ENCODE results near the gene PSMB11.

Gene PSMB11

DNA sequence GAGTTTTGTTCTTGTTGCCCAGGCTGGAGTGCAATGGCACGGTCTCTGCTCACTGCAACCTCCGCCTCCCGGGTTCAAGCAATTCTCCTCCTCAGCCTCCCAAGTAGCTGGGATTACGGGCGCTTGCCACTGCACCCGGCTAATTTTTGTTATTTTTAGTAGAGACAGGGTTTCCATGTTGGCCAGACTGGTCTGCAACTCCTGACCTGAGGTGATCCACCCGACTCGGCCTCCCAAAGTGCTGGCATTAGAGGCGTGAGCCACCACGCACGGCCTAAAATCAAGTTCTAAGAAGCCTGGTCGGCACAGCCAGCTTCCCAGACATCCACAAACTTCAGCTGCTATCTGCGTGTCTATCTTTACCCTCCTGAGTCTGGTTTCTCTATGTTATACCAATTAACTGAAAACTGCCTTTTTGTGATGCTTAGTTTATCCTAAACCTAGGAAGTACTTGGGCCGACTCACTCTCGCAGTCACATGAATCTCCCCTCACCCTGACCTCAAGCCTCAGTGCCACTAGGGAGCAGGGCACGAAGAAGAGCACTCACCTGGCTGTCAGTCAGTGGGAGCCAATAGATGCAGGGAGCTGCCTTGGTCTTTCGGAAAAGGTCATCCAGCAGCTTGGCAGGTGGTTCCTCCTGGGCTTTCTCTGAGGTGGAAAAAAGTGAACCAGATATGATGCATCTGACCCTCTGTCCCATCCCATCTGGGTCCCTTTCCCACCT lies 18.7 kb downstream of the PSMB11 start:
- no peak for DNase-seq

DNA sequence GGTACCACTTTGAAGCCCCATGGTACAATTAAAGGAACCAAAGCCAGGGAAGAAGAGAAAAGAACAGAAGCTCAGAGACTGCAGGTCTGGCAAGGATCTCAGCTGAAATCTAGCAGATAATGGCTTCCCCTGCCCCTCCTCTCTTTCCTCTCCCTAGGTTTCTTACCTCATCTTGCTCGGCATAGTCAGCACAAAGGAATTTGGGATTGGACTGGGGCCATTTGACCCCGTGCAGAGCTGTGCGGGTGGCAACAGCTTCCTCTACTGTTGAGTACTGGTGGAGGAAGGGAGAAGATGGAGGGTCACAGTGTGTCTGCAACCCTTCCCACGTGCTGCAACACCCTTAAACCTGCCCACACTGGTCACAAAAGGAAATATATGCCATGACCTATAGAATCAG lies 20.0 kb downstream of the PSMB11 start:
- DNase-seq, result no peak

GRCh38 chr14:23063601-23064000 lies 21.6 kb downstream of the PSMB11 start:
- DNase-seq, result no peak

GRCh38 chr14:23066368-23066767 lies 24.4 kb downstream of the PSMB11 start:
- no peak for DNase-seq

DNA sequence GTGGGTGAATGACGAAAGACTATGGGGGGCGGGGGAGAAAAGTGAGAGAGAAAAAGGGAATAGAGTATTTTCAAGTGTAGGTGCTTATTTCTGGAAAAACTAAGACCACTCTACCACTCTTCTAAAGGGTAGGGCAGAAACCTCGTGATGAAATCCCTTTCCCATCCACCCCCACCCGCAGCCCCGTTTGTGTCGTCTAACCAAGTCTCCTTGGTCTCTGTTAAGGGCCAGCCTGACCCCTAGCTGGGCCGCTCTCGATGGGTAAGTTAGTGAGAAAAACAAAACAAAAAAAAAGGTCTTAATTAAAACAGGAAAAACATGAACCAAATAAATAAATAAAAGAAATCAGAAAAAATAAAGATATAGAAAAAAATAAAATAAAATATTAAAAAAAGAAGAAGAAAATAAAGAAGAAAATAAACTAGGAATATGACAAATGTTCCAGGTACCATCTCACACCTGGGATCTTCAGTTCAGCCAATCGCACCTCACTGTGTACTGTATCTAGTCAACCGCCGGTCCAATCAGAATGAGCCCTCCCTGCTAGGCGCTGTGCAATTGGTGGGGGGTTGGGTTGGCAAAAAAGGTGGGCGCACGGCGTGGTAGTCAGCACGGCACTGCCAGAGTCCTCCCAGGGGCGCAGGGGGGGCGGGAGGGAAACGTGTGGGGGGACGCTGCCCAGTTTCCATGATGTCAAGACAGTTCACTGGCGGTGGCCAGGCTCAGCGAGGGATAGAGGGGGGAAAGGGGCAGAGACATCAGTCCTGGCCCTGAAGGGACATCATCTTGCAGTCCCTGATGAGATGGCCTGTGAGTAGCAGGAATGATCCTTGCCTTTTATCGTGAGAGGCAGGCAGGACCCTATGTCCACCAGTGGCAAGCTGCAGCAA lies 25.1 kb downstream of the PSMB11 start:
- no peak for DNase-seq

- DNase-seq, result peak; percentile 56
Observed at GRCh38 chr14:23067847-23068788, 26.1 kb downstream of the PSMB11 start.

DNA sequence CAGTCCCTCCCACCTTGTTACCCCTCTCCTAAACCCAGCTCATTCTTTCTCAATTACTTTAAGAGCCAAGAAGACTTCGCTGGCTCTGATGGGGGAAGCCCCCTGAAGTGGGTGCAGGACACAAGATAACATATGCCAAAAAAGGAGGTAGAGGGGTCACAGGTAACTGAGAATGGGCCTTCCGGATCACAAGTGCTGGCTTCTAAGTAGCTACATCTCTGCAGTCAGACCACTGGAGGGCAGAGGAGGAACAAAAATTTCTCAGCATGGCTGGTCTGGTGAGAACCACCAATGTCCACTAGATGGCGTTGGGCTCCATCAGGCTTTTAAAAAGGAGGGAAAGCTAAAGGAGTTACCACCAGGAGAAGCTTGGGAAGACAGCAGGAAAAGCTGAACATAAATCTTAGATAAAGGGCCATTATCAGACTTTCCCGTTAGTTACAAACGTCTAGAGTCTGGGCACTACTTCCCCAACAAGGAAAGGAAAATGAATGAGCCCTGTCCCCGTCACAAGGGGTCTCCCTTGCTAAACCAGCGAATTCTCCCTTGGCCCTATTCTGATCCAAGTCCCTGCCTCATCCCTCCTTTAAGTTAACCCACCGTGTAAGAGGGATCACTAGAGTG lies 26.9 kb downstream of the PSMB11 start:
- peak; percentile 82 for DNase-seq

DNA sequence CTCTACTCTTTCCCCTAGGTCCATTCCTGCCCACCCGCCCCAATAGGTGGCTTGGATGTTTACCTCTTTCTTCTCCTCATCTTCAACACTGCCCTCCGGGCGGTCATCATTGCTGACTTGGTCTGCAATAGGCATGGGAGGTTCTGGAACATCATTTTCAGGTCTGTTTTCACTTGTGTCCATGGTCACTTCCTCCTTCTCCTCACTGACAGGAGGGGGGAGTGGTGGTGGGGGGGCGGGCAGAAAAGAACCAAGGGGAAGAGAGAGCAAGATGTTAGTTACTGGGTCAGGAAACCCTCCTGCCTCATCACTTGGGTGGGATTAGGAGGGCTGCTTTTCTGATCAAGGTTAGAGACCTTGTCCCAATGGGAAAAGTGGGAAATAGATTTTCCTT lies 27.4 kb downstream of the PSMB11 start:
- DNase-seq, result no peak

- DNase-seq, result peak; percentile 57
Observed at GRCh38 chr14:23070262-23071129, 28.5 kb downstream of the PSMB11 start.

DNA sequence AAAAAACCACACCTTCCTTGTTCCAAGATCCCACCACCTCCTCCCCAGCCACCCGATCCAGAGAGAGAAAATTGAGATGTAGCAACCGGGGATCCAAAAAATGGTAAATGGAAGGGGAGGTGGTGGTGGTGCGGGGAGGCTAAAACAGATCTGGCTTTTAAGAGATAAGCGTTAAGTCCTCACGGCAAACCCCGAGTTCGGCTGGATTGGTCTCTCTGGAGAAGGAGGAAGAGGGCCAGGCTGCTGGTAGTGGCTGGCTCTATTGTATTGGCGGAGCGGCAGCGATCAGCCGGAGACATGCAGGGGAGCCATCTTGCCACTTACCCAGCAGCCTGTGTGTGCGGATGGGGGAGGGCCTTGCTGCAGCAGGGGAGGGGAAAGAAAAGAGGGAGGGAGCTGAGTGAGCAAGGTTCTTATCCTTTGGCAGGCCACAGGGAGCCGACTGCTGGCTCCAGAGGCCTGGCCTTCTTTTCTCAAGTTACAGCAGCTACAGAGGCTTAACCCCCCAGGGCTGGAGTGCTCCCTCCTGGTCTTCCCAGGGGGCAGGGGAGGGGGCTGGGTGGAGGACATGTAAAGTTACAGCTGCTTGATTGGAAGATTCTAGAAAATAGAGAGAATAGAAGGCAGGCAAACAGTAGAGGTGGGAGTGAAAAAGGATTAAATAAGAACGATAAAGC lies 29.4 kb downstream of the PSMB11 start:
- DNase-seq, result peak; percentile 88

- peak; percentile 49 for DNase-seq
Observed at GRCh38 chr14:23071921-23072539, 30.0 kb downstream of the PSMB11 start.

DNA sequence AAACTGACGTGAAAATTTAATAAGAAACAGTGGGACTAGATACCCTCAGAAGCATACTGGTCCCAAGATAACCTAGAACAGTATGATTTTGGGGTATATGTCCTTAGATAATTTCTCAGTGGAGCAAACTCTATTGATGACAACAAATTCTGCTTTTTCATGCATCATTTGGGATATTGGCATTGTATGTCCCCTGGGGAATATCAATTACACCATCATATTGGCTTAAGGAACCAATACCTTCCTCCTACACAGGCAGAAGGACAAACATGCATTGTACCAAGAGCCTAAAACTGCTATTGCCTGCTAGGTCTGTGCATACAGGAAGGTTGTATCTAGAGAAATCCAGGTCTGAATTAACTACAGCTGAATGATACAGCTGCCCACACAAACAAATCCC lies 32.9 kb downstream of the PSMB11 start:
- no peak for DNase-seq

GRCh38 chr14:23076785-23077408 lies 34.9 kb downstream of the PSMB11 start:
- peak; percentile 47 for DNase-seq

DNA sequence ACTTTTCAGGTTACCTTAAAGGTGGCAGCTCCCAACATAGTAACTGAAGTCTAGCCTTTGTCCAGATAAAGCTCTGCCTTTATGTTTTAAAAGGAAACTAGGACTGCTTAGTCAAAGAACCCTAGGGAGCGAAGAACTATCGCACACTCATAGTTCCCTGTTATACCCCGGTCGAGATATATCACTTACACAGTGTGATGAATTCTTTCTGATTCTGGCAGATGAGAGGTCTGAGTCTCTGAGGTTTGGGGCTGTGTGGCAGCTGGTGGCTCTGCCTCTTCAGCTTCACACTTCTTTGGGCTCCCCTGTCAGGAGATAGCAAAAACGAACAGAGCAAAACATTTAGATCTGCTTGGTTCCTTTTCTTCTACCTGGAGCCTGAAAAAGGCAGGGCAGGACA lies 36.0 kb downstream of the PSMB11 start:
- peak; percentile 5 for DNase-seq

GRCh38 chr14:23078692-23079116 lies 36.7 kb downstream of the PSMB11 start:
- DNase-seq, result peak; percentile 42

DNA sequence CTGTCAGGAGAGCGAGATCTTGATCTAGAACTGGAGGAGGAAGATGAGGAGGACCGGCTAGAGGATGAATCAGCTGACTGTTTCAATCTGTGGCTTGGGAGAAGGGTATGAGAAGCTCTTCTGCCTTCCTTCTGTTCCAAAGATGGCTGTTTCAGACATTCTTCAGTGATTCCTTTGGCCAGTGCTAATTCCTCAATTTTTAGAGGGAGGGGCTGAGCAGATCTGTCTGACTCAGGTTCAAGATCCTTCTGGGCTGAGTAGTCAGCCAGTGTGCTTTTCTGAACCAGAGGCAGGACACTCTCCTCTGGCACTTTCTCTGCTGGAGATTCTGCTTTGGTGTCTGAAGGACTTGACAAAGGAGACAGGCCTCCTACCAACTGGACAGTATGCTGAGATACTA lies 37.7 kb downstream of the PSMB11 start:
- no peak for DNase-seq

- no peak for DNase-seq
Observed at GRCh38 chr14:23080474-23080873, 38.5 kb downstream of the PSMB11 start.

GRCh38 chr14:23085458-23085857 lies 43.4 kb downstream of the PSMB11 start:
- DNase-seq, result no peak

DNA sequence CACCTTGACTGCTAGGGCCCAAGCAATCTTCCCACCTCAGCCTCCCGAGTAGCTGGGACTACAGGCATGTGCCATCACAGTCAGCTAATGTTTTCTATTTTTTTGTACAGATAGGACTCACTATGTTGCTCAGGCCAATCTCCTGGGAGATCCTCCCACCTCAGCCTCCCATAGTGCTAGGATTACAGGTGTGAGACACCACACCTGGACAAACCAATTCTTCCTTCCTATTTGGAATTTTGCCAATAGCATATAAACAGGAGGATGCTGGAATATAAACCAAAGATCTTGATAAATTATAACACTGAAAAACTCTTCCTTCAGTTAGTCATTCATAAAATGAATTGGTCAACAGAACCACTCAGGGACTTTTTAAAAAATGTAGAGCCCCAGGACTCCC lies 44.6 kb downstream of the PSMB11 start:
- peak; percentile 42 for DNase-seq

Measured in activated CD8-positive, alpha-beta memory T cell treated with anti-CD3 and anti-CD28 coated beads for 24 hours (primary cell).